H1 (cell line): ENCODE results near the gene MAP4K1. TPM values are rescaled to one million over a fixed set of nuclear protein-coding genes. Genes with fewer than 3 reads are reported as not detected.

Experiments used
- E2F6 ChIP-seq: IDR thresholded peaks from 2 replicates; pipeline ENCODE4 v1.6.1; 2012; ENCODE audit warnings: inconsistent platforms
- EP300 ChIP-seq, 2 experiments: IDR thresholded peaks; 1 replicate in 1 of 2; 2 replicates in 1 of 2; pipeline ENCODE4 v1.6.1; 2011 to 2012; ENCODE audit warnings: low read depth in 2 of 2, low read length in 2 of 2, mild to moderate bottlenecking in 2 of 2, borderline replicate concordance in 1 of 2, inconsistent platforms in 1 of 2, moderate library complexity in 1 of 2
- polyA plus RNA-seq, 7 experiments: library from polyadenylated mRNA; depleted of rRNA in 3 of 7; stranded (reverse) in 5 of 7; unstranded in 2 of 7; fragments of >200 nt in 5 of 7; fragments of 200-250 nt in 2 of 7; gene quantifications; 1 replicate in 5 of 7; 2 replicates in 1 of 7; 4 replicates in 1 of 7; pipeline versions ENCODE4 v1.2.1 to v1.2.3, GENCODE V29; 2011 to 2013; ENCODE audit warnings: missing spikeins in 2 of 7, mixed read lengths in 2 of 7
- total RNA-seq: library from RNA; stranded (reverse); fragmentation: NEBNext Ultra II Directional; extraction: Animal tissue kit (Norgen Biotek cat#: 25700); gene quantifications from 2 replicates; pipeline ENCODE4 v1.2.1, GENCODE V29; 2021

The MAP4K1 gene
- total and polyA plus RNA-seq, 2 of the 8 experiments (the other 6 are each of a cell fraction or from before 2014, with no cell fraction given): 9.0 to 10.4 TPM

GRCh38 chr19:38597075-38597474 lies 20.7 kb downstream of the MAP4K1 start (continued):
- TF ChIP-seq E2F6: no peak
- no peak for TF ChIP-seq EP300 (IDR thresholded peaks at IDR 0.05; ENCODE audit: borderline replicate concordance in 1 of 2, low read depth in 2 of 2, low read length in 2 of 2)
